Breast epithelium (tissue), 3 donors: ENCODE data around the gene NELL2.

ENCODE experiments used
- POLR2AphosphoS5 ChIP-seq, 3 donors: sonication (generic); formaldehyde crosslinking; IDR thresholded peaks; one replicate each; pipeline ENCODE4 v1.6.1; 2017; ENCODE audit warnings: antibody characterized with exemption in 3 of 3
- TF ChIP-seq, protein P1 (sequence below), 3 donors: fragments of 450-650 bp; IDR thresholded peaks; one replicate each; pipeline ENCODE4 v1.5.1; 2016 to 2017; ENCODE audit warnings: antibody characterized with exemption in 3 of 3, mild to moderate bottlenecking in 3 of 3, moderate library complexity in 3 of 3

- TF ChIP-seq, protein P1, sequence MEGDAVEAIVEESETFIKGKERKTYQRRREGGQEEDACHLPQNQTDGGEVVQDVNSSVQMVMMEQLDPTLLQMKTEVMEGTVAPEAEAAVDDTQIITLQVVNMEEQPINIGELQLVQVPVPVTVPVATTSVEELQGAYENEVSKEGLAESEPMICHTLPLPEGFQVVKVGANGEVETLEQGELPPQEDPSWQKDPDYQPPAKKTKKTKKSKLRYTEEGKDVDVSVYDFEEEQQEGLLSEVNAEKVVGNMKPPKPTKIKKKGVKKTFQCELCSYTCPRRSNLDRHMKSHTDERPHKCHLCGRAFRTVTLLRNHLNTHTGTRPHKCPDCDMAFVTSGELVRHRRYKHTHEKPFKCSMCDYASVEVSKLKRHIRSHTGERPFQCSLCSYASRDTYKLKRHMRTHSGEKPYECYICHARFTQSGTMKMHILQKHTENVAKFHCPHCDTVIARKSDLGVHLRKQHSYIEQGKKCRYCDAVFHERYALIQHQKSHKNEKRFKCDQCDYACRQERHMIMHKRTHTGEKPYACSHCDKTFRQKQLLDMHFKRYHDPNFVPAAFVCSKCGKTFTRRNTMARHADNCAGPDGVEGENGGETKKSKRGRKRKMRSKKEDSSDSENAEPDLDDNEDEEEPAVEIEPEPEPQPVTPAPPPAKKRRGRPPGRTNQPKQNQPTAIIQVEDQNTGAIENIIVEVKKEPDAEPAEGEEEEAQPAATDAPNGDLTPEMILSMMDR (IDR thresholded peaks at IDR 0.05): no peak
- no peak for TF ChIP-seq POLR2AphosphoS5 (IDR thresholded peaks at IDR 0.05)
These were observed 198.4 kb downstream of the NELL2 start for GRCh38 chr12:44677724-44678123.
